Mononuclear cell (primary cell): ENCODE measurements around the gene CRADD. TPM values are rescaled to one million over a fixed set of nuclear protein-coding genes. Genes with fewer than 3 reads are reported as not detected.
A peak's percentile ranks its signal among the peaks of the same experiment; 100 is the strongest.

ENCODE experiments used
- H3K27me3 ChIP-seq: 2 replicates; pipeline ENCODE4 v1.6.0; 2011; ENCODE audit warnings: low read length, control low read depth; ENCODE audit not compliant: insufficient read depth
- H3K4me1 ChIP-seq: 2 replicates; pipeline ENCODE4 v1.5.1; 2011; ENCODE audit warnings: mild to moderate bottlenecking, low read length, control low read depth; ENCODE audit not compliant: insufficient read depth
- H3K4me3 ChIP-seq: 2 replicates; pipeline ENCODE4 v1.5.1; 2011; ENCODE audit warnings: mild to moderate bottlenecking, low read length, moderate library complexity
- H3K9me3 ChIP-seq: 2 replicates; pipeline ENCODE4 v1.5.1; 2011; ENCODE audit warnings: low read depth, mild to moderate bottlenecking, control low read depth, low read length
- total RNA-seq: library from RNA; depleted of rRNA; stranded (reverse); fragments of >200 nt; gene quantifications from one replicate; pipeline ENCODE4 v1.2.3, GENCODE V29; 2012

The CRADD gene
- total RNA-seq, 1 donor = 7.5 TPM

GRCh38 chr12:93729934-93730333 lies 52.8 kb downstream of the CRADD start:
- Histone ChIP-seq H3K27me3 (no peaks in the 10 kb centered on the region), H3K9me3 (no peaks in the 10 kb centered on the region), H3K4me3 (no peak overlapping the region), H3K4me1 (no peaks in the 10 kb centered on the region)

- Histone ChIP-seq H3K9me3 (no peaks in the 10 kb centered on the region), H3K4me1 (no peaks in the 10 kb centered on the region), H3K27me3 (no peaks in the 10 kb centered on the region), H3K4me3 (no peak overlapping the region)
Measured at GRCh38 chr12:93733358-93733757, 56.2 kb downstream of the CRADD start.

GRCh38 chr12:93733928-93734327 lies 56.8 kb downstream of the CRADD start:
- Histone ChIP-seq H3K27me3 (no peaks in the 10 kb centered on the region), H3K9me3 (no peaks in the 10 kb centered on the region), H3K4me1 (peaks cover 1% of the 10 kb centered on the region), H3K4me3 (no peak overlapping the region)

- H3K4me3 ChIP-seq = no peak overlapping the region
- H3K4me1 ChIP-seq = peaks cover 3% of the 10 kb centered on the region
Measured at GRCh38 chr12:93734784-93735183, 57.6 kb downstream of the CRADD start.

GRCh38 chr12:93736640-93737178 lies 59.5 kb downstream of the CRADD start:
- no peaks in the 10 kb centered on the region for H3K9me3 ChIP-seq
- no peak overlapping the region for H3K4me3 ChIP-seq
- peaks cover 13% of the 10 kb centered on the region for H3K4me1 ChIP-seq
- no peaks in the 10 kb centered on the region for H3K27me3 ChIP-seq

More at GRCh38 chr12:93734784-93735183, 57.6 kb downstream of the CRADD start:
- Histone ChIP-seq H3K9me3 (no peaks in the 10 kb centered on the region), H3K27me3 (no peaks in the 10 kb centered on the region)

- Histone ChIP-seq H3K4me3 (no peak overlapping the region), H3K27me3 (no peaks in the 10 kb centered on the region), H3K9me3 (no peaks in the 10 kb centered on the region), H3K4me1 (peaks cover 16% of the 10 kb centered on the region)
Measured at GRCh38 chr12:93737457-93738198, 60.5 kb downstream of the CRADD start.

- Histone ChIP-seq H3K4me1 (peaks cover 20% of the 10 kb centered on the region), H3K4me3 (no peak overlapping the region), H3K27me3 (no peaks in the 10 kb centered on the region), H3K9me3 (no peaks in the 10 kb centered on the region)
Measured at GRCh38 chr12:93738199-93739058, 61.3 kb downstream of the CRADD start.

GRCh38 chr12:93740751-93741150 lies 63.6 kb downstream of the CRADD start:
- peaks cover 20% of the 10 kb centered on the region for H3K4me1 ChIP-seq
- no peaks in the 10 kb centered on the region for H3K9me3 ChIP-seq
- no peaks in the 10 kb centered on the region for H3K27me3 ChIP-seq
- H3K4me3 ChIP-seq = no peak overlapping the region

- H3K4me3 ChIP-seq = peak overlapping the region; percentile 64
- H3K4me1 ChIP-seq = peaks cover 20% of the 10 kb centered on the region
- no peaks in the 10 kb centered on the region for H3K27me3 ChIP-seq
- H3K9me3 ChIP-seq = no peaks in the 10 kb centered on the region
Measured at GRCh38 chr12:93741659-93742109, 64.5 kb downstream of the CRADD start.

- Histone ChIP-seq H3K4me1 (peaks cover 20% of the 10 kb centered on the region), H3K27me3 (no peaks in the 10 kb centered on the region), H3K9me3 (no peaks in the 10 kb centered on the region), H3K4me3 (peak overlapping the region; percentile 64)
Measured at GRCh38 chr12:93742110-93742934, 65.1 kb downstream of the CRADD start.

GRCh38 chr12:93743229-93743998 lies 66.2 kb downstream of the CRADD start:
- H3K4me3 ChIP-seq = no peak overlapping the region
- no peaks in the 10 kb centered on the region for H3K9me3 ChIP-seq
- H3K4me1 ChIP-seq = peaks cover 20% of the 10 kb centered on the region
- no peaks in the 10 kb centered on the region for H3K27me3 ChIP-seq

GRCh38 chr12:93743999-93744689 lies 67.0 kb downstream of the CRADD start:
- Histone ChIP-seq H3K4me1 (peaks cover 17% of the 10 kb centered on the region), H3K4me3 (no peak overlapping the region), H3K27me3 (no peaks in the 10 kb centered on the region), H3K9me3 (no peaks in the 10 kb centered on the region)

GRCh38 chr12:93745286-93745685 lies 68.1 kb downstream of the CRADD start:
- Histone ChIP-seq H3K4me1 (peaks cover 17% of the 10 kb centered on the region), H3K9me3 (no peaks in the 10 kb centered on the region), H3K4me3 (no peak overlapping the region)

More at GRCh38 chr12:93745286-93745685, 68.1 kb downstream of the CRADD start:
- no peaks in the 10 kb centered on the region for H3K27me3 ChIP-seq
